IPS-18a (cell line): ENCODE data around the gene C16orf92.

Experiments
- H3K27ac ChIP-seq: one replicate; pipeline ENCODE4 v1.5.1; 2013; ENCODE audit warnings: low read length
- H3K27me3 ChIP-seq: one replicate; pipeline ENCODE4 v1.6.1; 2013; ENCODE audit warnings: mild to moderate bottlenecking, low read length; ENCODE audit not compliant: control insufficient read depth, insufficient read depth
- H3K36me3 ChIP-seq: one replicate; pipeline ENCODE4 v1.6.1; 2013; ENCODE audit warnings: low read depth, low read length; ENCODE audit not compliant: control insufficient read depth
- H3K4me1 ChIP-seq: one replicate; pipeline ENCODE4 v1.6.1; 2013; ENCODE audit warnings: low read depth, low read length; ENCODE audit not compliant: control insufficient read depth
- H3K4me3 ChIP-seq: one replicate; pipeline ENCODE4 v1.5.1; 2013; ENCODE audit warnings: low read length
- H3K9ac ChIP-seq: one replicate; pipeline ENCODE4 v1.6.1; 2013; ENCODE audit warnings: mild to moderate bottlenecking, low read length, moderate library complexity
- H3K9me3 ChIP-seq: one replicate; pipeline ENCODE4 v1.6.1; 2013; ENCODE audit warnings: low read depth, low read length; ENCODE audit not compliant: control insufficient read depth

Gene C16orf92

DNA sequence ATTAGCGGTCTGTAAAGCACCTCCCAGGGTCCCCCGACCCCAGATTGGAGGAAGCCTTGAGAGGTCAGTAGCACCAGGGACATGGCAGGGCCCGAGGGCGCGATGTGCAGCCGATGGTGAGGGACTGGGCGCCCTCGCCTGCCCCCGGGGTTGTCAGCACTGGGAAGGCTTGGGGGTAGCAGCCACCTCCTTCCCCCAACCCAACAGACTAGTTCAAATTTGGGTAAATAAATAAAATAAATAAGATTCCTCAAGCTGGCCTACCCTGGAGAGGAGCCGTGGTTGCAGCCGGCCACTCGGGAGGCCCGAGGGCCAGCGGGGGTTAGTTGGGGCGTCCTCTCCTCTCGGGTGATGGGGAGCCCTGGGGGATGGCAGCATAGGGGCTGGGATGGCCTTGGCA lies 1.5 kb downstream of the C16orf92 start:
- Histone ChIP-seq H3K4me1 (no peaks in the 10 kb centered on the region), H3K27ac (no peak overlapping the region), H3K4me3 (no peak overlapping the region), H3K36me3 (no peaks in the 10 kb centered on the region), H3K9ac (no peak overlapping the region), H3K27me3 (no peaks in the 10 kb centered on the region), H3K9me3 (no peaks in the 10 kb centered on the region)

GRCh38 chr16:30025156-30025555 lies 2.2 kb downstream of the C16orf92 start:
- H3K27me3 ChIP-seq = no peaks in the 10 kb centered on the region
- no peaks in the 10 kb centered on the region for H3K36me3 ChIP-seq
- H3K9ac ChIP-seq = no peak overlapping the region
- H3K27ac ChIP-seq = no peak overlapping the region
- no peak overlapping the region for H3K4me3 ChIP-seq
- H3K4me1 ChIP-seq = no peaks in the 10 kb centered on the region
- no peaks in the 10 kb centered on the region for H3K9me3 ChIP-seq

GRCh38 chr16:30025574-30025973 lies 2.6 kb downstream of the C16orf92 start:
- Histone ChIP-seq H3K4me3 (no peak overlapping the region), H3K9ac (no peak overlapping the region), H3K36me3 (no peaks in the 10 kb centered on the region), H3K9me3 (no peaks in the 10 kb centered on the region), H3K27ac (no peak overlapping the region), H3K27me3 (no peaks in the 10 kb centered on the region), H3K4me1 (no peaks in the 10 kb centered on the region)

GRCh38 chr16:30026449-30026848 lies 3.5 kb downstream of the C16orf92 start:
- Histone ChIP-seq H3K4me3 (no peak overlapping the region), H3K27me3 (peaks cover 1% of the 10 kb centered on the region), H3K9me3 (no peaks in the 10 kb centered on the region), H3K4me1 (peaks cover 1% of the 10 kb centered on the region), H3K27ac (no peak overlapping the region), H3K9ac (no peak overlapping the region), H3K36me3 (no peaks in the 10 kb centered on the region)

- H3K36me3 ChIP-seq = no peaks in the 10 kb centered on the region
- H3K27ac ChIP-seq = no peak overlapping the region
- peaks cover 11% of the 10 kb centered on the region for H3K27me3 ChIP-seq
Measured at GRCh38 chr16:30027588-30028437, 4.8 kb downstream of the C16orf92 start.

GRCh38 chr16:30028438-30029076 lies 5.6 kb downstream of the C16orf92 start:
- no peaks in the 10 kb centered on the region for H3K36me3 ChIP-seq
- no peaks in the 10 kb centered on the region for H3K9me3 ChIP-seq
- H3K9ac ChIP-seq = no peak overlapping the region
- H3K27ac ChIP-seq = no peak overlapping the region
- no peak overlapping the region for H3K4me3 ChIP-seq
- H3K27me3 ChIP-seq = peaks cover 17% of the 10 kb centered on the region
- H3K4me1 ChIP-seq = peaks cover 9% of the 10 kb centered on the region

More at GRCh38 chr16:30027588-30028437, 4.8 kb downstream of the C16orf92 start:
- no peak overlapping the region for H3K9ac ChIP-seq
- H3K4me3 ChIP-seq = no peak overlapping the region
- no peaks in the 10 kb centered on the region for H3K9me3 ChIP-seq
- H3K4me1 ChIP-seq = peaks cover 9% of the 10 kb centered on the region

DNA sequence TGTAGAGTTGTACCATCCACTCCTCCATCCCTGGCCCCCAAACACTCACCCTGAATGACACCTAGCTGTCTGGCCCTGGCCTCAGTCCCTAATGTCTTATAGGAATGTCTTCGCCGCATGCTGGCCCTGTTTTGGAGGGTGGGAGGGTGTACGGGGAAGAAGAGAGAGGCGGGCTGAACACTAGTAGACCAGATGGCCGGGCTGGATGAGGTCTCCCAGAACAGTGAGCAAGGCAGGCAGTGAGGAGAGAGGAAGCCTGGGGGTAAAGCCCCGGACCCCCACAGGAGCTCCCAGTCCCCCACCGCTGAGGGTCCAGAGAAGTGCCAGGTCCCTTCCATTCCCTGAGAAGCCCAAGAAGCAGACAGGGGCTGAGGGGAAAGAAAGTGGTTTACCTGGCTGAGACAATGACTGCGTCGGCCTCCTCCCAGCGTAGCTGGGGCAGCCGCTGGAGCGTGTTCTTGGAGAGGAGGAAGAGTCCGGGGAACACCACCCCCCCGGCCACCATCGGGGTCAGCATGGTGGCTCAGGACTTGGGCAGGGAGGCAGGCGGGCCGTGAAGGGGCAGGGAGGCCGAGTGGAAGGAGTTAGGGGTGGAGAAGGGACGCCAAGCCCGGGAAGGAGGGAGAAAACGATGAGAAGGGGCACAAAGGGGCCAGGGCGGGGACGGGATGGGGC lies 7.2 kb downstream of the C16orf92 start:
- Histone ChIP-seq H3K27me3 (peaks cover 18% of the 10 kb centered on the region), H3K9me3 (no peaks in the 10 kb centered on the region), H3K9ac (peak overlapping the region; percentile 29), H3K4me3 (peak overlapping the region; percentile 58), H3K36me3 (no peaks in the 10 kb centered on the region), H3K27ac (no peak overlapping the region), H3K4me1 (peaks cover 9% of the 10 kb centered on the region)

GRCh38 chr16:30030841-30031413 lies 7.9 kb downstream of the C16orf92 start, which contains the start of gene TLCD3B:
TLCD3B (minus strand) TSS chr16:30031271; CDS start chr16:30030527, 744 bp downstream.
- Histone ChIP-seq H3K9me3 (no peaks in the 10 kb centered on the region), H3K36me3 (no peaks in the 10 kb centered on the region), H3K27ac (no peak within 1 kb of the TSS), H3K4me3 (peak within 1 kb of the TSS; percentile 58), H3K9ac (peak within 1 kb of the TSS; percentile 29), H3K27me3 (peaks cover 25% of the 10 kb centered on the region), H3K4me1 (peaks cover 9% of the 10 kb centered on the region)

- Histone ChIP-seq H3K36me3 (no peaks in the 10 kb centered on the region), H3K9me3 (no peaks in the 10 kb centered on the region), H3K27me3 (peaks cover 30% of the 10 kb centered on the region), H3K9ac (no peak overlapping the region), H3K27ac (no peak overlapping the region), H3K4me3 (peak overlapping the region; percentile 58), H3K4me1 (peaks cover 9% of the 10 kb centered on the region)
Measured at GRCh38 chr16:30031477-30031918, 8.5 kb downstream of the C16orf92 start.

- Histone ChIP-seq H3K27me3 (peaks cover 30% of the 10 kb centered on the region), H3K4me3 (peak overlapping the region; percentile 58), H3K9ac (no peak overlapping the region)
Measured at GRCh38 chr16:30032083-30032819, 9.3 kb downstream of the C16orf92 start.

More at GRCh38 chr16:30032083-30032819, 9.3 kb downstream of the C16orf92 start:
- Histone ChIP-seq H3K27ac (no peak overlapping the region), H3K4me1 (peaks cover 9% of the 10 kb centered on the region), H3K9me3 (no peaks in the 10 kb centered on the region), H3K36me3 (no peaks in the 10 kb centered on the region)
